ENCODE data around the gene ARSI.
"Not testable (repeated sequence)": the region's sequence is repeated elsewhere in the genome, so short reads cannot be mapped to it uniquely, and the experiment has no call there.

Gene ARSI

DNA sequence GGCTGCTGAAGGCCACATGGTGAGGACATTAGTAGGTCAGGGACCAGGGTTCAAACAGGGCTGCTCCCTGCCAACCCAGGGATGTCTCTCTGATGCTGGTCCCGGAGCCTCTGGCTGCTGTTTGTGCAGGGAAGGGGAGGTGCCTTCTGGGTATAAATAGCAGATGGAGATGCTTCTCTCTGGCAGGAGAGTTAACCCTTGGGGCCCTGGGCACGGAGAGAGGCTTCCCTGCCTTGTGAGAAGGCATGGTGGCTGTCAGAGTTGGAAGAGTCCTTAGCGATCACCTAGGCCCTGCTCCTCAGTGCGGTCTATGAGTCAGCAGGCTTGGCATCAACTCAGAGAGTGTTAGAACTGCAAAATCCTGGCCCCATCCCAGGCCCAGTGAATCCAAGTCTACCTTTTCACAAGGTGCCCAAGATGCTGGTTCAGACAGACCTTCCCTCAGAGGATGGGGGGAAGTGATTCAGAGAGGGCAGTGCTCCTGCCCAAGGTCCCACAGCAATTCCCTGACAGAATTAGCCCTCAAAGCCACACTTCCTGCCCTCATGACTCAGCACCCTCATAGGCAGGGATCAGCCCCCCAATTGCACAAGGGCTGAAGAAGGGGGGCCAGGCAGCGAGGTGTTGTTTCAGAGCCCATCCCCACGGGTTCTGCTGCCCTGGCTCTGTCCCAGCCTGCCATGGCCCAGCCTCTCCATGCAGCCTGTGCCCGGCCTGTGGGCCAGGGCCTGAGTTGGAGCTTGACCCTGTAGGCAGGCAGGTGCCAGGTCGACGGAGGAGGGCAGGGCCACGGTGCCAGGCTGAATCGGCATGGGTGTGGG is 38.7 kb downstream of the ARSI start:
- no peak for DNase-seq

DNA sequence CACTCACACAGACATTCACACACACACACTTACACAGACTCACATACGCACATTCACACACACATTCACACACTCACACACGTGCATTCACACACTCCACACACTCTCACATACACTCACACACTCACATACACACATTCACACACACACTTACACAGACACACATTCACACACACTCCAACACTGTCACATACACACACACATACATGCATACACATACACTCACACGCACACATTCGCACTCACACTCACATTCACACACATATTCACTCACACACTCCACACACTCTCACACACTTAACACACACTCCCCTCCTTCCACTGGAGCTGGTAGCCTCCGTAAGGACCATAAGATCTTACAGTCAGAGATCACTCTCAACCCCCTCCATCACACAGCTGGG is 39.3 kb downstream of the ARSI start:
- DNase-seq: no peak

DNA sequence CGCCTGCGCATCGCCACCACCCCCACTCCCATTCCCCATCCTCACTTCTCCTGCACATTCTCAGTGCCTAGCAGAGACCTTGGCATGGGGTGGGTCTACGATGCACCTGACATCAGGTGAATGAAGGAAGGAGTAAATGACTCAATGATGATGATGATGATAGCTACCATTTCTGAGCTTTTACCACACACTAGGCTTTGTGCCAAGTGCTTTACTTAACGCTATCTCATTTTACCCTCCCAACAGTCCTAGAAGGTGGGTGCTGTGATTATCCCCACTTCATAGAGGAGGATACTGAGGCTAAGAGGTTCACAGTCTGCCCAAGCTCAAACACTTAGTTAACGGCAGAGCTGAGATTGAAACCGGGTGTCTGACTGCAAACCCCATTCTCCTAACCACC is 40.2 kb downstream of the ARSI start:
- DNase-seq: no peak

DNA sequence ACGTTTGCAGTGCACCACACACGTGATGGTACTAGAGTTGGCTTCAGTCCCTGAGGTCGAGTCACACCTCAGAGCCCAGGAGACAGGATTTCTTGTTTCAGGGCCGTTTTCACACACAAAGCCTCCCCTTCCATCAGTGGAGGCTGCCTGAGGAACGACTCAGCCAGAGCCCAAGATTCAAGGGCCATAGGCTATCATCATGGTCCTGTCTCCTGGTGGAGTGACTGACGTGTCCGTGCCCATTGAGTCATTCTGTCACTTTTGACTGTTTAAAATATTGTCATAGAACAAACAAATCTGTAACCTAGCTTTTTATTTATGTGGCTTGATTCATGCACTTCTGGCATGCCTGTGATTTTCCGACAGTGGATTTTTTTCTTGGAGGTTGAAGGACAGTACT is 41.5 kb downstream of the ARSI start:
- no peak for DNase-seq

DNA sequence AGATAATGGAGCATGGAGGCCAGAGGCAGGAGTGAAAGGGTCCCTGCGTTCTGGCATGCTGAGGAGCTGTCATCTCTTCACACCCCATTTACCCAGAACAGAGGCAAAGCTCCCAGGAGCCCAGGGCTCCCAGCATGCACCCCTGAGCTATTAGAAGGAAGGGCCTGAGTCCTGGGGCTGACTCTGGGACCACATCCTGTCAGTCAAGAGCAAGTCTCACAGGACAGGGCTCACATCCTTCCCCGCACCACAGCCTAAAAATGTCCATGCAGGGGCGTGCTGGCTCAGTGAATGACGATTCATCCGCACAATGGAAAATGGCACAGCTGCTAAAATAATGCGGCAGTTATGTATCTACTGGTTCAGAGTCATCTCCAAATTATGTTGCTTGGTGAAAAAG is 44.6 kb downstream of the ARSI start:
- DNase-seq: no peak

DNA sequence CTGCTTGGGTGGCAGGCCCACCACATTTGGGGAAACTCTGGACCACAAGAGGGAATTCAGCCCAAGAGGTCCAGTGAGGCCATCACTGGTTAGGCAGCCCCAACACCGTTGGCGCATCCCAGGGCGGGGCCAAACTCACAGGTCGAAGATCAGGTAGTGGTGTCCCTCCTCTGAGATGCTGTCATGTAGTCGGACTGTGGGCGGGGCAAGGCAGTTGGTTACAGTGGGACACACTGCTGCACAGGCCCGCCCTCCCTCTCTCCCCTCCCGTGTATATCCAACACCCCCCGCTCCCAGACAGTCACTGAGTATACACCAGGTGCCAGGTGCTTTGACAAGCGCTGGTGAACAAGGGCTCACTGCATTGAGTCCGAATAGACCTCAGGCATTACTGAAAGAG is 45.3 kb downstream of the ARSI start:
- no peak for DNase-seq

DNA sequence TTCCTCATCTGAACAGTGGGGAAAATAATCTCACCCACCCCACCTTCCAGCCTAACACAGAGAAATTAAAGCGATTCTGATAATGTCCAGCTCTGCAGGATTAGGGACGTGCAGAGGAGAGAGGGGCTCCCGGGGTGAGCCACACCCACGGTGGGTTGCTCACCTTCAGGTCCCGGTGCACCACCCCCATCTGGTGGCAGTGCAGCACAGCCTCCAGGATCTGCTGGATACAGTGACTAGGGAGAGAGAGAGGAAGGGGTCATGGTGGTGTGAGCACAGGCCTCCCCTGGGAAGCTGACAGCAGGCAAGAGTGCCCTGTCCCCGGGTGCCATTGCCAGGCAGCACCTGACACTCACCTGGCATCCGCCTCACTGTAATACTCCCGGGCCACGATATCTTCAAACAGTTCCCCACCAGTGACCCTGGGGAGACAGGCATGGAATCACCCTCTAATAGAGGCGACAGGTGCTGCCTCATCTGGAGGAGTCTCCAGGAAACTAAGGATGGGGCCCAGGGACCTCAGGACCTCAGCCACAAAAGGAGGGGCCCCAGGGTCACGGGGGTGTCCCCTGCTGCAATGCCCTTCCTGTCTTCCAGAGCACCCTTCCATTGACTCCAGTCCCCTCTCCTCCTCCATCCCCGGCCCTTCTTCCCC is 46.2 kb downstream of the ARSI start:
- DNase-seq: no peak

DNA sequence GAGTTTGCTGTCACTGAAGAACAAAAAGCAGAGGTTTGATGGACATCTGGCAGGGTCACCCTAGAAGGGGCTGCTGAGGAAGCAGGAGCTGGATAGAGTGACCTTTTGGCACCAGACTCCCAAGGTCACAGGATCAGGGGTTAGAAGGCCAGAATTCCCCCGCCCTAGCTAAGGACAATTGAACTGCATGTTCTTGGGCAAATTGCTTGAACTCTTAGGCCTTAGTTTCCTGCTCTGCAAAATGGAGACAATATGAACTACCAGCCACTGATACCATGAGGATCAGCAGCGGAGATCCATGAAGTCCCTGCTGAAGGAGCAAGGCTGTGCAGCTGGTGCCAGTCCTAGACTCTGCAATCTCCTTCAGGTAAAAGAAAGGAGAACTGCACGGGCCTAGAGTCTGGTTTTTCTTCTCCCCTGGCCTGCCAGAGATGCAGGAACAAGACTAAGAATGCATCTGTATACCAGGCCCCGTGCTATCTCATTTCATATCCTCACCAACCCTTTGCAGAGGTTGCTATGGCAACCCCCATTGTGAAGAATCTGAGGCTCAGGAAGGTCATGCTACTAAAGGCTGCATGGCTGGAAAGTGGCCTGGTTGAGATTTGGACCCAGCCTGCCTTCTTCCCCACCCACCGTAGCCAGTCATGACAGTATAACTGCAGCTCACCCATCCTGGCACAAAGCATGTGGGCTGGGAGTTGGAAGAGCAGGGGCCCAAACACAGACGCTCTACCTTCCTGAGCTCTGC is 46.9 kb downstream of the ARSI start:
- DNase-seq: no peak

DNA sequence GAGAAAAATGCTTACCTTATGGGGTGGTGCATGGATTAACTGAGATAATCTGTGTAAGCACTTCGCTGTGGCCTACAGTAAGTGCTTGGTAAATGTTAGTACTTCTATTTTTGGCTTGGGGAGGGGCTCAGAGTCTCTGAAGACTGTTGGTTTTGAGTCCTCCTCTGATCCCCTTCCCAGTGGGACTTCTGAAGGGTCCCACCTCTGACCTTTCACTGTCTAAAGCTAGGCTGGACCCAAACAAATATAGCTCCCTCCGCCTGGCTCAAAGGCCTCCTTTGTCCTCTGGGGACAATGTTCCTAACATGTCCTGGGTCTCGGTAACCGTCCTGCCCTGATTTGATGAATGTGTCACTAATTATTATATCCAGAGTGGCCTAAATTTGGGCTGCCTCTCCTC is 47.9 kb downstream of the ARSI start:
- no peak for DNase-seq

DNA sequence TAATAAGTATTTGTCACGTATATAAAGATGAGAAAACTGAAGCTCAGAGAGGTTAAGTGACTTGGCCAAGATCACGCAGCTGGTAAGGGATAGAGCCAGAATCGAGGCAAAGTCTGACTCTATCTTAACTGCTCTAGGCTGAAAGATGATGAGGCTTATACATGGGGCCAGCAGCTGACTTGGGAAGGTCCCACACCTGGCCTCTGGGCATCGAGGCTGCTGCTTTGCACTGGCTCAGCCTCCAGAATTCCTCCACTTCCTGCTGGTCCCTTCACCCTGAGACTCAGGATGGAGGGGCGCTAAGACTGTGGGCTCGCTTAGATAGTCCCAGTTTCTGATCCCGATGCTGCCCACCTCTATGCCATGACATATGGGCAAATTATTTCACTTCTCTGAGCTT is 48.3 kb downstream of the ARSI start:
- DNase-seq: no peak

DNA sequence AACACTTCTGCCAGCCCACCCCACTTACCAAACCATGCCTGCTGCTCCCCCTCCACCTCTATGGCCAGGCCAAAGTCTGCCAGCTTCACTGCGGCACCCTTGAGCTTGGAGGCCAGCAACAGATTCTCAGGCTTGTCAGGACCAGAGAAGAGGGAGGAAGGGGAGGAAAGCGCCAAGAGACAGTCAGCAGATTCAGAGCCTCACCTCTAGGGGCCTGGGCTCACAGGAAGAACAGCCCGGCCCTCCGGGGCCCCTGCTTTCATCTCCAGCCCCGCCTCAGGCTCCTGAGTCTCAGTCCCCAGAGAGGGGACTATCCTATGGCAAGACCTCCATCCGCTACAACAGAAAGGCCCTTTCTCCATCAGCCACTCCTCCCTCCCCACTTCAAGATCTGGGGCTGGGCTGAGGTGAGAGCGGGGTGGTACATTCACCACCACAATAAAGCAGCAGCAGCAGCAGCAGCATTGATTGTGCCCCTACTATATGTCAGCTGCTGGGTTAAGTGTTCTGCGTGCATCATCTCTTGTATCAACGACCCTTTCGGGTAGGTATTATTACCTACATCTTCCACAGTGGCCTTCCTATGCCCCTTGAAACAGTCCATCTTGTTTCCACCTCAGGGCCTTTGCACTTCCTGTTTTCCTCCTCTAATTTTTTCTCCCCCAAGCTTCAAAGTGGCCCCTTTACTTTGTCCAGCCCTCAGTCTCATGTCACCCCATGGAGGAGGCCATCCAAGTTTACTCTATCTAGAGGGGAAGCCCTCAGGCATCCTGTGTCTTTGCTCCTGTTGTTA is 49.1 kb downstream of the ARSI start:
- DNase-seq: no peak

DNA sequence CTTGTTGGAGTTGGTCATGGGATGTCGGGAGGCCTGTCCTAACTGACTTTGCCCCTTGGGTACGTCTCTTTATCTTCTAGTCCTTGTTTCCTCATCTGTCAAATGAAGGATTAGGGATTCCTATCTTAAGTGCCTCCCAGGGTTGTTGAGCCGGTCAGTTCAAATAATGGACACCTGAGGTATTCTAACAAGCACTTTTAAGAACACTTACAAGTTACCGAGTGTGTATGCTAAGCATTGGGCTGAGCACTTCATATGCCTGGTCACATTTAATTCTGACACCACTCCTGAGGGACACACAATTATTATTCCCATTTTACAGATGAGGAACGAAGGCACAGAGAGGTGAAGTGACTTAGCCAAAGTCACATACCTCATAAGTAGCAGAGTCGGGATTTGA is 50.2 kb downstream of the ARSI start:
- DNase-seq: no peak

DNA sequence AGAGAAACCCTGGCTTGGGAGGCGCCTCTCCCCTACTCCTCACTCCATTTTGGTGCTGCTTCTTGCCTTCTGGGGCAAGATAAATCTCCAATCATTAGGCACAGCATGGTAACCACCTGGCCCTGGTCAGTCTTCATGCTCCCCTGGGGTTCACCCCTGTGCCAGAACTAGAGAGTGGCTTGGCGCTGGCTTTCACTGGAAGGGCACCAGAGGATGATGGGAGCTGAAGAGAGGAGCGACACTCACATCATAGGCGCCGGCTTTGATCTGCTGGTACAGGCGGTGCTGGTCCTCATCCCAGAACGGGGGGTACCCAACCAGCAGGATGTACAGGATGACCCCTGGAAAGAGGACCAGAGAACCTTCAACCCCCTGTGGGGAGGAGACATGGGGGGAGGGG is 51.2 kb downstream of the ARSI start:
- DNase-seq: no peak

DNA sequence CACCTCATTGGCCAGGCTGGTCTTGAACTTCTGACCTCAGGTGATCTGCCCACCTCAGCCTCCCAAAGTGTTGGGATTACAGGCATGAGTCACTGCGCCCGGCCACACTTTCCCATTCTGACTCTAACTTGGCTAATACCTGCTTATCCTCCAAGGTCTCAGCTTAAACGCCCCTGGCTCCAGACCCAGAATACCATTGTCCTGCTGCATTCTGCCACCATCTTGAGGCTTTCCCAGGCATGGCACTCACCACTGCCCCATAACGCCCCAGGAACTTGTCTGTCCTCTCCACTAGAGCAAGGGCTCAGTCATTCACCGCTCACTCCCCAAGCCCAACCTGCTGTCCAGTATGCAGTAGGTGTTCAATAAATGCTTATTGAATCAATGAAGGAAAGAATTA is 53.0 kb downstream of the ARSI start:
- DNase-seq: no peak

DNA sequence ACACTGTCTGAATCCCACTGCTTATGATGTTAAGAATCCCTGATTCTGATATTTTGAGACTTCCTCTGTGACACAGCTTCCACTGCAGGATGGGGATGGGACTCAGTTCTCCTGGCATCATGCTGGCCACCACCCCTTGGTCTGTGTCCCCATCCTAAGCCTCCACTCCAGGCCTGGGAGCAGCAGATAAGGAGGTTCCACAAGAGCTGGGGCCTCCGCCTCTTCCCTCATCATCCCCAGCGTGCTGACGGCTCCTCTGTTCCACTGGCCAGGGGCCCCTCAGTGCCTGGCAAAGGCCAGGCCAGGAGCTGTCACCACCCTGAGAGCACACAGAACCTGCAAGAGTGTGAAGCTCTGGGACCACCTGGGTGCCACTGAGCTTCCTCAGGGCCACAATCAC is 53.8 kb downstream of the ARSI start:
- DNase-seq: no peak

DNA sequence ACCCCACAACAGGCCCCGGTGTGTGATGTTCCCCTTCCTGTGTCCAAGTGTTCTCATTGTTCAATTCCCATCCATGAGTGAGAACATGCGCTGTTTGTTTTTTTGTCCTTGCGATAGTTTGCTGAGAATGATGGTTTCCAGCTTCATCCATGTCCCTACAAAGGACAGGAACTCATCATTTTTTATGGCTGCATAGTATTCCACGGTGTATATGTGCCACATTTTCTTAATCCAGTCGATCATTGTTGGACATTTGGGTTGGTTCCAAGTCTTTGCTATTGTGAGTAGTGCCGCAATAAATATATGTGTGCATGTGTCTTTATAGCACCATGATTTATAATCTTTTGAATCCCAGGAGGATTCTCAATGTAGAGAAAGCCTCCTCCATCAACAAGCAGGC is 54.2 kb downstream of the ARSI start:
- DNase-seq: not testable (repeated sequence)

DNA sequence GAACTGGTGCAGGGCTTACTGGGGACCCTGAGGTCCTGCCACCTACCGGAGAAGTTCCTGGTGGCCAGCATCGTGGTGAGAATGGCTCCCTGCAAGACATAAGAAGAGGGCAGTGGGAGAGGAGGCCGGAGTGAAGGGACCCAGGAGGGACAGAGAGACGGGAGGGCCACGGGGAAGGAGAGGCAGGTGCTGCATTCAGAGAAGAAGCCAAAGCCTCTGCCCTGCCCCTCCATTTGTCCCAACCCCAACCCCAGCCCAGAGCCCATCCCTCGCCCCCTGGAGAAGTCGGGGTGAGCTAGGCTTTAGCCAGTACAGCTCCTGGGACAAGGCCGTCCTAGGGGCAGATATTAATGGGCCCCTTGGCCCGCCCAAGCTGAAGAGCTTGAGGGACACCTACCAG is 55.0 kb downstream of the ARSI start:
- no peak for DNase-seq

DNA sequence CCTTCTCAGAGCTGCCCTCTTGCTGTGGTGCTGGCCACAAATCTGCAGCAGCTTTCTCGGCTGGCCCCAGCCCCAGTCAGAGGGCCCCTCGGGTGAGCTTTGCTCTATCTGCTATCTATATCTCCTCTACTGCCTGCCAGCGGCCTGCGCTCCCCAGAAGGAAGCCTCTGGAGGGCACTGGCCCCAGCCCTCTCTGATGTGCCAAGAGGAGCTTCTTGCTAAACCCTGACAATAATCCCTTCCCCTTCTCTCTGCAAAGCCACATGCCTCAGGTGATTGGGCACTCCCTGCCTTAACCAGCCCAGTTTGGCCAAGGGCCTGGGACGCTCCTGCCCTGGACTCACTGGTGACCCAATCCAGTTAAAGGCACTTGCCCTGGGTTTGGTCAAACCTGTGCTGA is 55.9 kb downstream of the ARSI start:
- DNase-seq: no peak

DNA sequence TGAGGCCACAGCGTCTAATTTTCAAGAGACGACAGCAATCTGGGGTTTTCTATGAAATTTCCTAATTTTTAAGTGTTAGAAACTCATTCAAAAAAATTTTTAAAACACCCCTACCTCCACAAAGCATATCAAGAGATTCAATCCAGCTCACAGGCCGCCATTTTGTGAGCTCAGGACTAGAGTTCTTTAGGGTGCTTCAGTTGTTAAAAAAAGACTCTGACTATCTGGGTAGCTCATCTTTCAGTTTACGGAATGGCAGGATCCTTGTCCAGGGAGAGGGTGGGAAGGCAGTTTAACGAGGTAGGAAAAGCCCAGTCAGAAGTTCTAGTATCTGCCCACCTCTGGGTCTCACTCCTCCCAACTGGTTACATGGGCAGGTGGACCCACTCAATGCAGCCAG is 56.3 kb downstream of the ARSI start:
- no peak for DNase-seq
